K562 (cell line): Measurements from ENCODE around the gene ACTL10. TPM values are rescaled to one million over a fixed set of nuclear protein-coding genes. Genes with fewer than 3 reads are reported as not detected.

Source experiments
- ATAC-seq: fragments of 200-7000 bp; cut with Tn5 transposase; 3 replicates; pipeline ENCODE4 v1.9.1; 2020; ENCODE audit warnings: moderate library complexity
- BruUV-seq: library from RNA; stranded (reverse); fragments of 400-500 nt; replicated peaks from 2 replicates; lab custom pipeline; 2021; lab: Mats Ljungman, UMichigan
- CTCF ChIA-PET: fragments of 300-600 bp; formaldehyde crosslinking; extraction: SDS; loops from one replicate; lab custom pipeline; 2021; ENCODE audit warnings: low intra/inter-chr PET ratio; lab: Yijun Ruan, JAX
- POLR2A ChIA-PET: fragments of 300-600, 350-650 bp; sonication (Branson Sonifier 250); formaldehyde crosslinking; extraction: SDS; loops from one replicate; lab custom pipeline; 2021; ENCODE audit warnings: antibody characterized with exemption, inconsistent platforms; lab: Yijun Ruan, JAX
- DNase-seq, 4 experiments: peaks; one replicate each; pipeline versions ENCODE4 v3.0.0 to v3.0.0-alpha.2; 2011 to 2018; ENCODE audit warnings: low spot score in 3 of 4, mixed read lengths in 3 of 4; ENCODE audit errors: extremely low read depth in 1 of 4
- FAIRE-seq: peaks from 2 replicates; lab custom pipeline; 2011; peaks lifted over from hg19 to GRCh38; lab: Jason Lieb, UNC
- H2AFZ ChIP-seq: 2 replicates; pipeline ENCODE4 v1.6.0; 2011; ENCODE audit warnings: low read depth, low read length, control low read depth, inconsistent platforms
- H3K27ac ChIP-seq: fragments of 200-600 bp; 3 replicates; pipeline ENCODE4 v1.8.0; 2011; ENCODE audit warnings: low read depth, mild to moderate bottlenecking, control low read depth, inconsistent platforms, low read length, moderate library complexity, mixed read lengths; ENCODE audit errors: extremely low read depth
- H3K27me3 ChIP-seq, 2 experiments: fragments of 300-600 bp in 1 of 2; 2 replicates in 1 of 2; 3 replicates in 1 of 2; pipeline versions ENCODE4 v1.6.0 to v1.8.0; 2011; ENCODE audit warnings: inconsistent platforms in 2 of 2, low read length in 2 of 2, mild to moderate bottlenecking in 1 of 2, mixed read lengths in 1 of 2, moderate library complexity in 1 of 2; ENCODE audit not compliant: control insufficient read depth in 2 of 2, insufficient read depth in 2 of 2
- H3K36me3 ChIP-seq: fragments of 300-600 bp; 3 replicates; pipeline ENCODE4 v1.8.0; 2011; ENCODE audit warnings: mild to moderate bottlenecking, low read length, inconsistent platforms; ENCODE audit not compliant: control insufficient read depth, insufficient read depth
- H3K4me1 ChIP-seq, 2 experiments: fragments of 200-600 bp in 1 of 2; replicated peaks in 1 of 2; 2 replicates in 1 of 2; 3 replicates in 1 of 2; pipeline versions ENCODE4 v1.5.1 to v1.8.0; 2011; ENCODE audit warnings: inconsistent platforms in 2 of 2, low read length in 2 of 2, mild to moderate bottlenecking in 1 of 2, mixed read lengths in 1 of 2, moderate library complexity in 1 of 2; ENCODE audit not compliant: control insufficient read depth in 2 of 2, insufficient read depth in 2 of 2
- H3K4me2 ChIP-seq: 2 replicates; pipeline ENCODE4 v1.6.1; 2011; ENCODE audit warnings: low read length, control low read depth, inconsistent platforms, mixed read lengths; ENCODE audit not compliant: insufficient read depth
- H3K4me3 ChIP-seq: fragments of 200-600 bp; sonication (generic), shearing (Covaris generic); 2 replicates; pipeline ENCODE4 v1.5.1; 2016; ENCODE audit warnings: control low read depth, inconsistent platforms
- H3K79me2 ChIP-seq: fragments of 200-600 bp; 3 replicates; pipeline ENCODE4 v1.8.0; 2011; ENCODE audit warnings: low read length, inconsistent platforms; ENCODE audit not compliant: control insufficient read depth, insufficient read depth
- H3K9ac ChIP-seq, 2 experiments: 2 replicates each; pipeline versions ENCODE4 v1.6.0 to v1.6.1; 2011; ENCODE audit warnings: low read depth in 2 of 2, low read length in 2 of 2, control low read depth in 1 of 2, inconsistent platforms in 1 of 2, mild to moderate bottlenecking in 1 of 2, mixed read lengths in 1 of 2; ENCODE audit not compliant: insufficient read depth in 1 of 2
- H3K9me1 ChIP-seq: one replicate; pipeline ENCODE4 v1.6.0; 2011; ENCODE audit warnings: inconsistent platforms, mild to moderate bottlenecking, low read length, moderate library complexity; ENCODE audit not compliant: control insufficient read depth, insufficient read depth
- H3K9me3 ChIP-seq: replicated peaks from 2 replicates; pipeline ENCODE4 v1.5.1; 2011; ENCODE audit warnings: low read depth, low read length, inconsistent platforms; ENCODE audit not compliant: control insufficient read depth, insufficient read depth
- H4K20me1 ChIP-seq: replicated peaks from 2 replicates; pipeline ENCODE4 v1.6.1; 2011; ENCODE audit warnings: low read length, inconsistent platforms, mixed read lengths; ENCODE audit not compliant: control insufficient read depth, insufficient read depth
- ILF3 ChIP-seq: fragments of 450-650 bp; IDR thresholded peaks from 2 replicates; pipeline ENCODE4 v1.6.1; 2018; ENCODE audit warnings: antibody characterized with exemption, mild to moderate bottlenecking, moderate library complexity, borderline replicate concordance
- POLR2G ChIP-seq: fragments of 200-400 bp; formaldehyde crosslinking; IDR thresholded peaks from 2 replicates; pipeline ENCODE4 v1.6.1; 2017; ENCODE audit warnings: low read depth, mild to moderate bottlenecking, antibody characterized with exemption, low read length, moderate library complexity
- RBFOX2 ChIP-seq: fragments of 200-400 bp; formaldehyde crosslinking; IDR thresholded peaks from 2 replicates; pipeline ENCODE4 v1.6.1; 2017; ENCODE audit warnings: low read depth, mild to moderate bottlenecking, low read length, moderate library complexity
- SMAD4 ChIP-seq: fragments of 250-450 bp; sonication (Bioruptor Pico); conservative IDR thresholded peaks from 2 replicates; pipeline ENCODE4 v1.8.0; 2021; ENCODE audit warnings: inconsistent platforms, mild to moderate bottlenecking, moderate library complexity
- SREBF1 ChIP-seq: fragments of 150-350 bp; IDR thresholded peaks from 2 replicates; pipeline ENCODE4 v1.6.1; 2014; ENCODE audit warnings: antibody characterized with exemption, low read depth, low read length, borderline replicate concordance
- ZNF561 ChIP-seq: fragments of 450-650 bp; formaldehyde crosslinking; conservative IDR thresholded peaks from 2 replicates; pipeline ENCODE4 v1.4.0; 2020; ENCODE audit warnings: mild to moderate bottlenecking, moderate library complexity
- ZNF75A ChIP-seq: fragments of 450-650 bp; formaldehyde crosslinking; IDR thresholded peaks from 2 replicates; pipeline ENCODE4 v1.4.0; 2020; ENCODE audit warnings: mild to moderate bottlenecking
- WGBS: fragments of 100-300 bp; shearing (Covaris generic); methylation state at CpG from one replicate; pipeline ENCODE4 v1.1.6; 2016; ENCODE audit warnings: low coverage, mixed read lengths; ENCODE audit not compliant: insufficient coverage; ENCODE audit errors: missing lambda C conversion rate; 5-methylcytosine and 5-hydroxymethylcytosine counted together
- in situ Hi-C: fragments of 300-500 bp; cut with MboI; formaldehyde crosslinking; loops from 4 replicates; pipeline ENCODE4 v1.15.0; 2018; ENCODE audit warnings: inconsistent platforms, mixed read lengths
- intact Hi-C: fragments of 100-400 bp; cut with micrococcal nuclease; formaldehyde crosslinking; loops from 2 replicates; pipeline ENCODE4 v1.14.2; 2022
- polyA plus RNA-seq, 8 experiments: library from polyadenylated mRNA; depleted of rRNA in 4 of 8; stranded (reverse) in 5 of 8; unstranded in 3 of 8; fragments of >200 nt; fragmentation: Nextera tagmentation in 2 of 8; fragmentation: Illumina TruSeq in 1 of 8; extraction: Ambion mirVana in 2 of 8; extraction: Trizol in 1 of 8; gene quantifications; 2 replicates each; pipeline versions ENCODE4 v1.2.1 to v1.2.3, GENCODE V29; 2011 to 2014; ENCODE audit warnings: inconsistent platforms in 1 of 8, missing spikeins in 1 of 8
- total RNA-seq, 7 experiments: library from RNA; depleted of rRNA in 6 of 7; stranded (reverse); fragments of >200 nt in 6 of 7; fragmentation: Illumina TruSeq in 2 of 7; extraction: Trizol in 2 of 7; gene quantifications; 2 replicates each; pipeline versions ENCODE4 v1.2.1 to v1.2.3, GENCODE V29; 2011 to 2021; ENCODE audit warnings: low replicate concordance in 1 of 7
- TF ChIP-seq, protein P1 (sequence below): fragments of 200-600 bp; sonication (generic); IDR thresholded peaks from one replicate; pipeline ENCODE4 v1.6.1; 2012; ENCODE audit warnings: mild to moderate bottlenecking, low read depth, low read length, inconsistent platforms

Gene ACTL10
- total and polyA plus RNA-seq, 9 of the 15 experiments (the other 6 are each of a cell fraction or from before 2014, with no cell fraction given) = 0.07 to 0.14 TPM; not detected in 7

DNA sequence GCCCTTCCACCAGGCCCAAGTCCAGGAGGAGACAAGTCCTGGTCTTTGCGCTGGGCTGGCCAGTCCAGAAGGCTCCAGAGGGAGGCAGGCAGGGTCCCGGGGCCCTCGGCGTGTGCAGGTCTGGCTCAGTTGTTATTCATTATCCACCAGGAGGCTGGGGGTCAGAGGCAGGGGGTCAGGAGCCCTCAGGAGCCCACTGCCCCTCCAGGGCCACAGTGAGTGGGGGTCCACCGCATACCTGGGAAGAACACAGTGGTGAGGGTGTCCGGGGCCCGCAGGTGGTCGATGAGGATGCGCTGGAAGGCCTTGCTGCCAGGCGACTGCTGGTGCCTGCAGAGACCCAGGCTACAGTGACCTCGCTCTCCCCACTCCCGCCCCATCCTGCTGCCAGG is 9.0 kb upstream of the ACTL10 start:
- in situ Hi-C loops (loop anchor here (10.0 kb wide), 1 partner anchor 243 kb away; no protein-coding TSS in a partner anchor), intact Hi-C loops (no loop called here)
- ATAC-seq (no peak), FAIRE-seq (no peak), DNase-seq (no peak)
- no TSS peak for BruUV-seq
- Histone ChIP-seq H3K9me3 (no peaks in the 10 kb centered on the region), H3K27ac (no peak overlapping the region), H3K4me1 (peaks cover 5 to 43% of the 10 kb centered on the region in 2 experiments; a peak in 3 of 5 replicates), H4K20me1 (peaks cover 25% of the 10 kb centered on the region; the same call in 1 of the 2 replicates), H3K36me3 (peaks cover 55% of the 10 kb centered on the region; the same call in 2 of the 3 replicates), H2AFZ (no peak overlapping the region), H3K27me3 (no peaks in the 10 kb centered on the region), H3K79me2 (peaks cover 10% of the 10 kb centered on the region), H3K9ac (no peak overlapping the region; a peak in 1 of 4 replicates), H3K4me3 (no peak overlapping the region), H3K9me1 (no peaks in the 10 kb centered on the region), H3K4me2 (no peak overlapping the region)
- POLR2A ChIA-PET = interaction anchor here (0.6 to 0.7 kb wide), 2 partner anchors 9 to 364 kb away, joined by 3 read pairs; partner anchors contain the start of gene ACTL10
- CTCF ChIA-PET = no interaction called here
- 98% methylated on average over 3 of the region's 12 CpGs for WGBS
- TF ChIP-seq ZNF75A = no peak
- TF ChIP-seq POLR2G = peak; percentile 66
- TF ChIP-seq ILF3 = no peak
- no peak for TF ChIP-seq SREBF1
- no peak for TF ChIP-seq SMAD4 (CRISPR knock-in tag)
- TF ChIP-seq, protein P1, sequence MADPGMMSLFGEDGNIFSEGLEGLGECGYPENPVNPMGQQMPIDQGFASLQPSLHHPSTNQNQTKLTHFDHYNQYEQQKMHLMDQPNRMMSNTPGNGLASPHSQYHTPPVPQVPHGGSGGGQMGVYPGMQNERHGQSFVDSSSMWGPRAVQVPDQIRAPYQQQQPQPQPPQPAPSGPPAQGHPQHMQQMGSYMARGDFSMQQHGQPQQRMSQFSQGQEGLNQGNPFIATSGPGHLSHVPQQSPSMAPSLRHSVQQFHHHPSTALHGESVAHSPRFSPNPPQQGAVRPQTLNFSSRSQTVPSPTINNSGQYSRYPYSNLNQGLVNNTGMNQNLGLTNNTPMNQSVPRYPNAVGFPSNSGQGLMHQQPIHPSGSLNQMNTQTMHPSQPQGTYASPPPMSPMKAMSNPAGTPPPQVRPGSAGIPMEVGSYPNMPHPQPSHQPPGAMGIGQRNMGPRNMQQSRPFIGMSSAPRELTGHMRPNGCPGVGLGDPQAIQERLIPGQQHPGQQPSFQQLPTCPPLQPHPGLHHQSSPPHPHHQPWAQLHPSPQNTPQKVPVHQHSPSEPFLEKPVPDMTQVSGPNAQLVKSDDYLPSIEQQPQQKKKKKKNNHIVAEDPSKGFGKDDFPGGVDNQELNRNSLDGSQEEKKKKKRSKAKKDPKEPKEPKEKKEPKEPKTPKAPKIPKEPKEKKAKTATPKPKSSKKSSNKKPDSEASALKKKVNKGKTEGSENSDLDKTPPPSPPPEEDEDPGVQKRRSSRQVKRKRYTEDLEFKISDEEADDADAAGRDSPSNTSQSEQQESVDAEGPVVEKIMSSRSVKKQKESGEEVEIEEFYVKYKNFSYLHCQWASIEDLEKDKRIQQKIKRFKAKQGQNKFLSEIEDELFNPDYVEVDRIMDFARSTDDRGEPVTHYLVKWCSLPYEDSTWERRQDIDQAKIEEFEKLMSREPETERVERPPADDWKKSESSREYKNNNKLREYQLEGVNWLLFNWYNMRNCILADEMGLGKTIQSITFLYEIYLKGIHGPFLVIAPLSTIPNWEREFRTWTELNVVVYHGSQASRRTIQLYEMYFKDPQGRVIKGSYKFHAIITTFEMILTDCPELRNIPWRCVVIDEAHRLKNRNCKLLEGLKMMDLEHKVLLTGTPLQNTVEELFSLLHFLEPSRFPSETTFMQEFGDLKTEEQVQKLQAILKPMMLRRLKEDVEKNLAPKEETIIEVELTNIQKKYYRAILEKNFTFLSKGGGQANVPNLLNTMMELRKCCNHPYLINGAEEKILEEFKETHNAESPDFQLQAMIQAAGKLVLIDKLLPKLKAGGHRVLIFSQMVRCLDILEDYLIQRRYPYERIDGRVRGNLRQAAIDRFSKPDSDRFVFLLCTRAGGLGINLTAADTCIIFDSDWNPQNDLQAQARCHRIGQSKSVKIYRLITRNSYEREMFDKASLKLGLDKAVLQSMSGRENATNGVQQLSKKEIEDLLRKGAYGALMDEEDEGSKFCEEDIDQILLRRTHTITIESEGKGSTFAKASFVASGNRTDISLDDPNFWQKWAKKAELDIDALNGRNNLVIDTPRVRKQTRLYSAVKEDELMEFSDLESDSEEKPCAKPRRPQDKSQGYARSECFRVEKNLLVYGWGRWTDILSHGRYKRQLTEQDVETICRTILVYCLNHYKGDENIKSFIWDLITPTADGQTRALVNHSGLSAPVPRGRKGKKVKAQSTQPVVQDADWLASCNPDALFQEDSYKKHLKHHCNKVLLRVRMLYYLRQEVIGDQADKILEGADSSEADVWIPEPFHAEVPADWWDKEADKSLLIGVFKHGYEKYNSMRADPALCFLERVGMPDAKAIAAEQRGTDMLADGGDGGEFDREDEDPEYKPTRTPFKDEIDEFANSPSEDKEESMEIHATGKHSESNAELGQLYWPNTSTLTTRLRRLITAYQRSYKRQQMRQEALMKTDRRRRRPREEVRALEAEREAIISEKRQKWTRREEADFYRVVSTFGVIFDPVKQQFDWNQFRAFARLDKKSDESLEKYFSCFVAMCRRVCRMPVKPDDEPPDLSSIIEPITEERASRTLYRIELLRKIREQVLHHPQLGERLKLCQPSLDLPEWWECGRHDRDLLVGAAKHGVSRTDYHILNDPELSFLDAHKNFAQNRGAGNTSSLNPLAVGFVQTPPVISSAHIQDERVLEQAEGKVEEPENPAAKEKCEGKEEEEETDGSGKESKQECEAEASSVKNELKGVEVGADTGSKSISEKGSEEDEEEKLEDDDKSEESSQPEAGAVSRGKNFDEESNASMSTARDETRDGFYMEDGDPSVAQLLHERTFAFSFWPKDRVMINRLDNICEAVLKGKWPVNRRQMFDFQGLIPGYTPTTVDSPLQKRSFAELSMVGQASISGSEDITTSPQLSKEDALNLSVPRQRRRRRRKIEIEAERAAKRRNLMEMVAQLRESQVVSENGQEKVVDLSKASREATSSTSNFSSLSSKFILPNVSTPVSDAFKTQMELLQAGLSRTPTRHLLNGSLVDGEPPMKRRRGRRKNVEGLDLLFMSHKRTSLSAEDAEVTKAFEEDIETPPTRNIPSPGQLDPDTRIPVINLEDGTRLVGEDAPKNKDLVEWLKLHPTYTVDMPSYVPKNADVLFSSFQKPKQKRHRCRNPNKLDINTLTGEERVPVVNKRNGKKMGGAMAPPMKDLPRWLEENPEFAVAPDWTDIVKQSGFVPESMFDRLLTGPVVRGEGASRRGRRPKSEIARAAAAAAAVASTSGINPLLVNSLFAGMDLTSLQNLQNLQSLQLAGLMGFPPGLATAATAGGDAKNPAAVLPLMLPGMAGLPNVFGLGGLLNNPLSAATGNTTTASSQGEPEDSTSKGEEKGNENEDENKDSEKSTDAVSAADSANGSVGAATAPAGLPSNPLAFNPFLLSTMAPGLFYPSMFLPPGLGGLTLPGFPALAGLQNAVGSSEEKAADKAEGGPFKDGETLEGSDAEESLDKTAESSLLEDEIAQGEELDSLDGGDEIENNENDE = no peak
- TF ChIP-seq RBFOX2 = peak; percentile 56
- no peak for TF ChIP-seq ZNF561
